Adrenal gland (tissue), 5 donors: ENCODE measurements around the gene CCDC15.

Source experiments
- CTCF ChIP-seq, 6 experiments: fragments of 450-650 bp in 4 of 6; fragments of 200-600 bp in 2 of 6; sonication (generic) in 1 of 6; IDR thresholded peaks; 1 replicate in 5 of 6; 2 replicates in 1 of 6; pipeline versions ENCODE4 v1.5.1 to v1.8.0; 2016 to 2021; ENCODE audit warnings: antibody characterized with exemption in 6 of 6, mild to moderate bottlenecking in 2 of 6, moderate library complexity in 1 of 6
- POLR2A ChIP-seq, 2 donors: fragments of 450-650 bp; IDR thresholded peaks; one replicate each; pipeline ENCODE4 v1.6.1; 2017; ENCODE audit warnings: antibody characterized with exemption in 2 of 2, mild to moderate bottlenecking in 2 of 2, moderate library complexity in 1 of 2
- donor health status: DM: no; HTN: no; CAD: no.

DNA sequence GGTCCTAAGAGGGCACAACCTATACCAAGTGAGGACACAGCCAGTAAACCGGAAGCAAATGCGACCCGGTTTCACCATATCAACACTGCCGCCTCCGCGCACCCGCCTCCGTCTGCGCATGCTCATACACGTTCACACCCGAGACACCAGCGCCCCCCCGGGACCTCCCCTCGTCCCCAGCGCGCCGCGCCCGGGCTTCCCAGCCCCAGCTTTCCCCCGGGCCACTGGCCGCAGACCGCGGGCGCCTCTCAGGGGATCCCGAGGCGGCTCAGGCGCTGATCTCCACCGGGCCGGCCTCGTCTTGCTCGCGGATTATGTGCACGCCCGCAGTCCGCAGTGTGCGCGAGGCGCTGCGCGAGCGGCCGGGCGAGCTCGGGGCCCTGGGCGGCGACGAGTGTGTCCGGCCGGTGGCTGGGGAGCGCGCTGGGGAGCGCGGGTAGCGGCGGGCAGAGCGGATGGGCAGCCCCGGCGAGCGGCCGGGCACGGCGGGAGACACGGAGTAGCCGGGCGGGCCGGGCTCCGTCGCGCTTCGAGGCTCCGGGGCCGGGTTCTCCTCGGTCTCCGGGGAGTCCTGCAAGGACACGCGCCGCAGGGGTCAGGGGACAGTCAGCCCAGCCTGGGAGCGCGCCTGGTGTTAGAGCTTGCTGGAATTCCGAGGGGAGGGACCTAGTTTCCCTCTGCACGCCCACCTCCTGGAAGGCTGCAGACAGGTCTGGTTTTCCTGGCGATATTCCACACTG lies 33.0 kb upstream of the CCDC15 start:
- no peak for TF ChIP-seq CTCF (IDR thresholded peaks at IDR 0.05)
- TF ChIP-seq POLR2A (IDR thresholded peaks at IDR 0.05): no peak
